ENCODE data around the gene TPM4. TPM values are rescaled to one million over a fixed set of nuclear protein-coding genes. Genes with fewer than 3 reads are reported as not detected.
A peak's percentile ranks its signal among the peaks of the same experiment; 100 is the strongest.

The TPM4 gene
- total RNA-seq, 2 experiments from 2014 or later: 592 to 611 TPM

DNA sequence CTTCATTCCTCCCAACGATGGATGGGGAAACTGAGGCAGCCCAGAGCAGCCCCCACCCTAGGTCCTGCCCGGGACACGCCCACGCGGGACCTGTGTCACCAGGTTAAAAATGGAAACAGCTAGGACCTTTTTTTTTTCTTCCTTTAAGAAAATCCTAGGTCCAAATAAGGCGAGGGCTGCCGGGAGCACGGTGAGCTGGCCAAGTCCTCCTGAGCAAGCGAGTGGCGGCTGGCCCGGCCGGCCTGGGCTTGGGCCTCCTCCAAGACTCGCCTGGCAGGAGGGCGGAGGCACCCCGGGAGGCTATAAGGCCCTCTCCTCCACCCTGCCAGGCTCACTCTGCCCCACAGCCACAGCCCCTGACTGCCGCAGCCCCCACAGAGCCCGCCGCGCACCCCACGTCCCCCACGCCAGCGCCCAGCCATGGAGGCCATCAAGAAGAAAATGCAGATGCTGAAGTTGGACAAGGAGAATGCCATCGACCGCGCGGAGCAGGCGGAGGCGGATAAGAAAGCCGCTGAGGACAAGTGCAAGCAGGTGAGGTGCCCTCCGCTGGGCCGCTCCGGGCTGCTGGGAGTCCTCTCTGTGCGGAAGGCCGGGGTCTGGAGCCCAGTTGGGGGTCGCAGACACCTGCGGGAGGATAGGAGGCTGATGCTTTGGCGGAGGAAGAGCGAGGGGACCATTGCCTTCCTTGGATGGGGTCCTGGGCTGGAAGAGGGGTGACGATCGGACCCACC is 8.9 kb upstream of the TPM4 start:
- no peak for DNase-seq
- Mint-ChIP-seq H3K4me1 (peaks cover 33% of the 10 kb centered on the region), H3K36me3 (ENCODE audit: low read depth) (peaks cover 2% of the 10 kb centered on the region), H3K27me3 (no peaks in the 10 kb centered on the region), H3K9me3 (peaks cover 5% of the 10 kb centered on the region), H3K4me3 (no peak overlapping the region), H3K27ac (no peak overlapping the region)
- ChIA-PET POLR2A (interaction anchor here (1.3 to 1.6 kb wide), 2 partner anchors 8 to 44 kb away, joined by 3 to 9 read pairs; partner anchors contain the start of genes RAB8A and TPM4), CTCF (interaction anchor here (0.6 to 2.3 kb wide), 4 partner anchors 8 to 44 kb away, joined by 3 to 11 read pairs (median 6); partner anchors contain the start of genes RAB8A and TPM4)

DNA sequence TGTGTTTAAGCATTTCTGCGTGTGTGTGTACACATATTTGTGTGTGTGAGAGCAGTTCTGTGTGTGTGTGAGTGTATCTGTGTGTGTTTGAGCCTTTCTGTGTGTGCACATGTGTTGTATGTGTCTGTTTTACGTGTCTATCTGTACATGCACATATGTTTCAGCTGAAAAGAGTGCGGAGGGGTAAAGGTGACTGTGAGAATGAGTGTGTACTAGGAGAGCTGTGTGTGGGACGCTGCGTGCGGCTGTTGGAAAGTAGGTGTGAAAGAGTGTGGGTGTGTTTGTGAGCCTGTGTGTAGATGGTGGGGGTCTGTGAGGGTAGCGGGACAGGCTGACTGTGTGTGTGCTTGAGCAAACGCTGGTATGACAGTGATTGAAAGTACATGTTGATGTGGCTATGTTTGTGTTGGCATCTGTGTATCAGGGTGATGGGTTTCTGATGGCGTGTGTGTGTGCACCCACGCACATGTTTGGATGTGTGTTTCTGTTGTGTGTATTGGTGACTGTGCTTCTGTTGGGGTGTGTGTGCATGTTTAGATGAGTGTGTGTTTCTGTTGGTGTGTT is 7.5 kb upstream of the TPM4 start:
- no peaks in the 10 kb centered on the region for H3K27me3 Mint-ChIP-seq
- no peak overlapping the region for H3K4me3 Mint-ChIP-seq
- ChIA-PET POLR2A (no interaction called here), CTCF (no interaction called here)
- no peak overlapping the region for H3K27ac Mint-ChIP-seq
- H3K4me1 Mint-ChIP-seq: peaks cover 37% of the 10 kb centered on the region
- no peaks in the 10 kb centered on the region for H3K36me3 Mint-ChIP-seq (ENCODE audit: low read depth)
- DNase-seq: no peak
- H3K9me3 Mint-ChIP-seq: no peaks in the 10 kb centered on the region

DNA sequence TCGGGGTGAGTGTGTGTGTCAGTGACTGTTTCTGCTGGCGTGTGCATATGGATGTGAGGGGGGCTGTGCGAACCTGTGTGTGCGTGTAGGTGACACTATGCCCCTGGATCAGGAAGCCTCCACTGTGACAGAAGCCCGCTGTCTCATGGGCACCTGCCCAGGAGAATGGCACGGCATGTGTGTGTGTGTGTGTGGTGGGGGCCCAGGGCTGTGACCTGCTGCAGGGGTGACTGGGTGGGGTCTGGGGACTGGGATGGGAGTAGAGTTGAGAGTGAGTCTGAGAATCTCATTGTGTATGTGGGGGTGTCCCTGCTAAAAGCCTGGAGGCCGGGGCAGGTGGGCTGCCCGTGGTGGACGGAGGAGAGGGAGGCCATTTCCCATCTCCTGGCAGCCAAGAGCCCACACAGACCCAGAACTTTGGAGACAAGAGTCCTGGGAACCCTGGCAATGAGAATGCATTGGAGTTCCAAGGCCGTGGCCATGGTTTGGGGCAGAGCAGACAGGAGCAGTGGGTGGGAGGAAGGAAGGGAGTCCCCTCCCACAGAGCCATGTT is 6.4 kb upstream of the TPM4 start:
- H3K9me3 Mint-ChIP-seq: no peaks in the 10 kb centered on the region
- no peak overlapping the region for H3K27ac Mint-ChIP-seq
- H3K36me3 Mint-ChIP-seq (ENCODE audit: low read depth): no peaks in the 10 kb centered on the region
- no peak for DNase-seq
- H3K4me3 Mint-ChIP-seq: no peak overlapping the region
- POLR2A ChIA-PET: interaction anchor here (0.8 to 10.5 kb wide), 17 partner anchors 18 to 1548 kb away, joined by 3 to 322 read pairs (median 5); partner anchors contain the start of genes AP1M1, FAM32A, HSH2D and RAB8A
- CTCF ChIA-PET: interaction anchor here (0.6 to 3.2 kb wide), 15 partner anchors 7 to 440 kb away, joined by 3 to 26 read pairs (median 4); partner anchors contain the start of genes FAM32A and HSH2D
- H3K4me1 Mint-ChIP-seq: peaks cover 47% of the 10 kb centered on the region
- no peaks in the 10 kb centered on the region for H3K27me3 Mint-ChIP-seq

DNA sequence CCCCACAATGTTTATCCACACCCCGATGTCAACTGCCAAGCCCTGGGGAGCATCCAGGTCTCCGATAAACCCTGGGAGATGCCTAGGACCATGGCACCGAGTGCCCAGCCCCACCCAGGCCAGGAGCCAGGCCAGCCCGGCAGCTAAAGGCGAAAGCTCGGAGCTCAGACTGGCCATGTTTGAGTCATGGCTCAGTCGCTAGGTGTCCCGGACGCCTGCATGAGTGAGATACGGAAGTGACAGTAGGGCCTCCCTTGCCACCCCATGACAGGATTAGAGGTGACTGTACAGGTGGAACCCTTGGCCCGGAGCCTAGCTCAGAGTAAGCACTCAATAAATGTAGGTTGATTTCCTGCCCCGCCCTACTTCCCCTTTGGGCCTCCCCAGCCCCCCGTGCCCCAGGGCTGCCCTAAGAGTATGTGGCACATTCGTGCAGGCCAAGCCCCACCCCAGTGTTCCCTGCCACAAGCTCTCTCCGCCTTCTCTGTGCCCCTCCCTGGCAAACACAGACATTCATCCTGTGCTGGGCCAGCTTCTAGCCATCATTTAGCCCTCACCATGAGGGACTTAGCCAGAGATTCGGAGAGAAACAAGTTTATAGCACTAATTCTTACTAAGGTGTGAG is 5.8 kb upstream of the TPM4 start:
- ChIA-PET CTCF (interaction anchor here (0.6 to 3.2 kb wide), 17 partner anchors 8 to 441 kb away, joined by 3 to 26 read pairs (median 4); partner anchors contain the start of genes FAM32A and HSH2D), POLR2A (interaction anchor here (0.7 to 10.5 kb wide), 23 partner anchors 7 to 1548 kb away, joined by 3 to 322 read pairs (median 4); partner anchors contain the start of genes AP1M1, FAM32A, HSH2D and RAB8A)
- Mint-ChIP-seq H3K4me3 (no peak overlapping the region), H3K36me3 (ENCODE audit: low read depth) (peaks cover 5% of the 10 kb centered on the region), H3K9me3 (no peaks in the 10 kb centered on the region), H3K4me1 (peaks cover 53% of the 10 kb centered on the region), H3K27ac (no peak overlapping the region), H3K27me3 (no peaks in the 10 kb centered on the region)
- peak; percentile 90 for DNase-seq

DNA sequence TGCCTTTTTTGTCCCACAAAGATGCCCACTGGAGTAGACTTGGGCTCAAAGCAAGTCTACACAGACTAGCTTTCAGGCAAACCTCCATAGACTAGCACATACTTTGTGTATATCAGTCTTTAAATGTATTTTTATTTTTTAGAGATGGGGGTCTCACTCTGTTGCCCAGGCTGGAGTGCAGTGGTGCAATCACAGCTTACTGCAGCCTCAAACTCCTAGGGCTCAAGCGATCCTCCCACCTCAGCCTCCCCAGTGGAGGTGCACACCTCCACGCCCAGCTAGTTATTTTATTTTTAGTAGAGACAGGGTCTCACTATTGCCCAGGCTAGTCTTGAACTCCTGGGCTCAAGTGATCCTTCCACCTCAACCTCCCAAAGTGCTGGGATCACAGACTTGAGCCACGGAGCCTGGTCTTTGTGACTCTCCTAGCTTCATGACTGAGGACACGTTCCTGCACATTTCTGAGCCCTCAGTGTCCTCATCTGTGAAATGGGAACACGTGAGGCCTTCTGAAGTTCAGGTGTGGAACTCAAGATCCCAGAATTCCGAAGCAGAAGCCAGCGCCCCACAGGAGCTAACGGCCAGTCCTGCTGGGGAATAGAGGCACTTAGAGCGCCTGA is 5.1 kb upstream of the TPM4 start:
- H3K36me3 Mint-ChIP-seq (ENCODE audit: low read depth): peaks cover 10% of the 10 kb centered on the region
- no peak overlapping the region for H3K4me3 Mint-ChIP-seq
- no peaks in the 10 kb centered on the region for H3K9me3 Mint-ChIP-seq
- ChIA-PET POLR2A (interaction anchor here (0.7 to 10.5 kb wide), 19 partner anchors 8 to 298 kb away, joined by 3 to 322 read pairs (median 4); partner anchors contain the start of genes AP1M1, FAM32A, HSH2D and RAB8A), CTCF (interaction anchor here (0.6 to 3.2 kb wide), 15 partner anchors 8 to 441 kb away, joined by 3 to 26 read pairs (median 5); partner anchors contain the start of genes FAM32A and HSH2D)
- H3K4me1 Mint-ChIP-seq: peaks cover 55% of the 10 kb centered on the region
- H3K27me3 Mint-ChIP-seq: no peaks in the 10 kb centered on the region
- DNase-seq: no peak
- no peak overlapping the region for H3K27ac Mint-ChIP-seq

DNA sequence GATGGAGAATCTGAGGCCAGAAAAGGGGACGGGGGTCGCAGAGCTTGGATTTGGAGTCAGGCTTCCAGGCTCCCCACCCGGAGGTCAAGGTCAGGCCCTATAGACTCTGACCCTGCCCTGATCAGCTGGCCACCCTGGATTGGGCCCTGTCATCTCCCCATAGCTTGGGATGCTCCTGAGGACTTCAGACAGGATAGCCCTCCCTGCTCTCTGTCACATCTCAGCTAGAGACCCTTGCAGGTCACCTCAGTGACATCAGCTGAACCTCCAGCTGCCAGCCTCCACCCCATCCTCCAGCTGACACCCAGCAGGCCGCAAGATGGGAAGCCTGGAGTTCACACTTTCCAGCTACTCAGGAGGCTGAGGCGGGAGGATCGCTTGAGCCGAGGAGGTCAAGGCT is 2.8 kb upstream of the TPM4 start:
- H3K4me3 Mint-ChIP-seq: no peak overlapping the region
- peak overlapping the region; percentile 83 for H3K27ac Mint-ChIP-seq
- ChIA-PET CTCF (interaction anchor here (0.7 to 2.1 kb wide), 8 partner anchors 10 to 112 kb away, joined by 3 to 8 read pairs (median 3); partner anchors contain the start of gene FAM32A), POLR2A (interaction anchor here (0.8 to 10.5 kb wide), 8 partner anchors 10 to 255 kb away, joined by 3 to 322 read pairs (median 5); partner anchors contain the start of genes FAM32A, HSH2D and KLF2)
- H3K27me3 Mint-ChIP-seq: no peaks in the 10 kb centered on the region
- no peaks in the 10 kb centered on the region for H3K9me3 Mint-ChIP-seq
- DNase-seq: no peak
- H3K4me1 Mint-ChIP-seq: peaks cover 47% of the 10 kb centered on the region
- H3K36me3 Mint-ChIP-seq (ENCODE audit: low read depth): peaks cover 27% of the 10 kb centered on the region

DNA sequence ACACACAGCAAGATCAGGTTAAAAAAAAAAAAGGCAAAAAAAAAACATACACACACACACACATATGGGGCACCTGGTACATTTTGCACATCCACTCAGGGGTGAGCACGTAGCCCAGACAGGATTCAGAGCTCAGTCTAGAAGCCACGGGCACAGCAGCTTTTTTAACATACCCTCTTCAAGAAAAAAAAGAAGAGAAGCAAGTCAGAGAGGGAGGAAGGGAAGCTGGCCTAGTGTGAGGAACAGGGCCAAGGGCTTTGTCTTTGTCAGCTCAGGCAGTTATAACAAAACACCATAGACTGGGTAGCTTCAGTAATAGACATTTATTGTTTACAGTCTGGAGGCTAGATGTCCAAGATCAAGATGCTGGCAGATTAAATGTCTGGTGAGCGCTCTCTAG is 2.3 kb upstream of the TPM4 start:
- POLR2A ChIA-PET: interaction anchor here (0.8 to 10.5 kb wide), 8 partner anchors 11 to 255 kb away, joined by 3 to 322 read pairs (median 4); partner anchors contain the start of genes FAM32A, HSH2D and KLF2
- H3K4me3 Mint-ChIP-seq: no peak overlapping the region
- peaks cover 32% of the 10 kb centered on the region for H3K36me3 Mint-ChIP-seq (ENCODE audit: low read depth)
- no peaks in the 10 kb centered on the region for H3K9me3 Mint-ChIP-seq
- CTCF ChIA-PET: interaction anchor here (0.7 to 2.1 kb wide), 8 partner anchors 11 to 111 kb away, joined by 3 to 8 read pairs (median 4); partner anchors contain the start of gene FAM32A
- peaks cover 48% of the 10 kb centered on the region for H3K4me1 Mint-ChIP-seq
- peak overlapping the region; percentile 83 for H3K27ac Mint-ChIP-seq
- no peak for DNase-seq
- no peaks in the 10 kb centered on the region for H3K27me3 Mint-ChIP-seq

DNA sequence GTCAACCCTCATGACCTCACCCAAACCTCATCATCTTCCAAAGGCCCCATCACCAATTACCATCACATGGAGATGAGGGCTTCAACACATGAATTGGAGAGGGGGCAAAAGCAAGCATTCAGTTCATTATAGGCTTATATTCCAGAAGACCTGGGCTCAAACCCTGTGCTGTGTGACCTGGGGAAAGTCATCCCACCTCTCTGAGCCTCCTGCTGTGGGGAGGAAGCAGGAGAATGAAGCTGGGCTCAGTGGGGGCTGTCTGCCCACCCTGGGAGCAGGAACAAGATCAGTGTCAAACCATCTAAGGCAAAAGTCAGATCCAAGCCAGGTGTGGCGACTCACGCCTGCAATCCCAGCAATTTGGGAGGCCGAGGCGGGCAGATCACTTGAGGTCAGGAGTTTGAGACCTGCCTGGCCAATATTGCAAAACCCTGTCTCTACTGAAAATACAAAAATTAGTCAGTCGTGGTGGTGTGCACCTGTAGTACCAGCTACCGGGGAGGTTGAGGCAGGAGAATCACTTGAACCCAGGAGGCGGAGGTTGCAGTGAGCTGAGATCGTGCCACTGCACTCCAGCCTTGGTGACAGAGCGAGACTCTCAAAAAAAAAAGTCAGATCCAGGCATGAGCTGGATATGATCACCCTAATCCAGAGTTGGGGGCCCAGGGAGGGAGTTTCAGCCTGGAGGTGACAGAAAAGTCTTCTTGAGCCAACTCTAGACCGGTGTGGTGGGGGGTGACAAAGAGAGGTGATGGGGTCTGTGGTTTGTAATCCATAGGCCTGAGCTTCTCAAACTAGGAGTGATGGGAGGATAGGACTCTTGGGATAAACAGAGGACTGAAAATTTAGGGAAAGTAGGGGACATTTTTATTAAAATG is 1.6 kb upstream of the TPM4 start:
- POLR2A ChIA-PET: interaction anchor here (1.1 to 10.5 kb wide), 11 partner anchors 8 to 297 kb away, joined by 4 to 322 read pairs (median 9); partner anchors contain the start of genes FAM32A, HSH2D, KLF2 and RAB8A

DNA sequence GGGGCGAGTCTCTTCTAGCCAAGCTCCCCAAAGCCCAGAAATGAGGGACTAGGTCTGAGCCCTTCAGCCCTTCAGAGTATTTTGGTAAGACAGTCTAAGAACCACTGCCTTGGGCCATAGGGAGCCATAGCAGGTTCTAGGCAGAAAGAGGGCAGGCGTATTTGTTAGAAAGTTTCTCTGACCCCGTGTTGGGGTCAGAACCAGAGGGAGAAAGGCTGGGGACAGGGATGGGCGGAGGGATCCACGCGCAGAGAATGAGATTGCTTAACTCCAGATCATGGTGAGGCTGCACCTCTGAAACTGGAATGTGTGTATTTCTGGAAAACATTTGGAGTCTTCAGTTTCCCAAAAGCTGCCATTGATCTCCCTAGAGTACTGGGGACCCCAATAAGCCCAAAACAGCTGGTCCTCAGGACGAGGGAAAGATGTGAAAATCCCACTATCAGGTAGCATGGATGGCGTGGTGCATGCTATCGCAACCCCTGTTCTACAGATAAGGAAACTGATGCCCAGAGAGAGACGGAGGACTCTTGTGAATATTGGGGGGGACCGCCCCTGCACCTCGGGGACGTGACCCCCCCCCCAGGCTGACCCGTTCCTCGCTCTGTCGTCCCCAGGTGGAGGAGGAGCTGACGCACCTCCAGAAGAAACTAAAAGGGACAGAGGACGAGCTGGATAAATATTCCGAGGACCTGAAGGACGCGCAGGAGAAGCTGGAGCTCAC is 703 bp upstream of the TPM4 start:
- peak overlapping the region; percentile 83 for H3K27ac Mint-ChIP-seq
- peak overlapping the region; percentile 82 for H3K4me3 Mint-ChIP-seq
- H3K27me3 Mint-ChIP-seq: no peaks in the 10 kb centered on the region
- no peak for DNase-seq
- CTCF ChIA-PET: interaction anchor here (0.6 to 4.1 kb wide), 9 partner anchors 8 to 129 kb away, joined by 3 to 25 read pairs (median 3); no protein-coding TSS in a partner anchor
- POLR2A ChIA-PET: interaction anchor here (0.7 to 10.5 kb wide), 21 partner anchors 9 to 696 kb away, joined by 3 to 322 read pairs (median 9); partner anchors contain the start of genes AP1M1, FAM32A, HSH2D and KLF2
- peaks cover 46% of the 10 kb centered on the region for H3K36me3 Mint-ChIP-seq (ENCODE audit: low read depth)
- H3K9me3 Mint-ChIP-seq: no peaks in the 10 kb centered on the region
- peaks cover 61% of the 10 kb centered on the region for H3K4me1 Mint-ChIP-seq

More for the DNA sequence above, 1.6 kb upstream of the TPM4 start:
- Mint-ChIP-seq H3K4me3 (peak overlapping the region; percentile 82), H3K27ac (peak overlapping the region; percentile 83), H3K9me3 (no peaks in the 10 kb centered on the region), H3K4me1 (peaks cover 53% of the 10 kb centered on the region), H3K36me3 (ENCODE audit: low read depth) (peaks cover 38% of the 10 kb centered on the region), H3K27me3 (no peaks in the 10 kb centered on the region)
- no peak for DNase-seq
- CTCF ChIA-PET: interaction anchor here (1.1 to 4.1 kb wide), 8 partner anchors 10 to 108 kb away, joined by 3 to 25 read pairs (median 6); no protein-coding TSS in a partner anchor

DNA sequence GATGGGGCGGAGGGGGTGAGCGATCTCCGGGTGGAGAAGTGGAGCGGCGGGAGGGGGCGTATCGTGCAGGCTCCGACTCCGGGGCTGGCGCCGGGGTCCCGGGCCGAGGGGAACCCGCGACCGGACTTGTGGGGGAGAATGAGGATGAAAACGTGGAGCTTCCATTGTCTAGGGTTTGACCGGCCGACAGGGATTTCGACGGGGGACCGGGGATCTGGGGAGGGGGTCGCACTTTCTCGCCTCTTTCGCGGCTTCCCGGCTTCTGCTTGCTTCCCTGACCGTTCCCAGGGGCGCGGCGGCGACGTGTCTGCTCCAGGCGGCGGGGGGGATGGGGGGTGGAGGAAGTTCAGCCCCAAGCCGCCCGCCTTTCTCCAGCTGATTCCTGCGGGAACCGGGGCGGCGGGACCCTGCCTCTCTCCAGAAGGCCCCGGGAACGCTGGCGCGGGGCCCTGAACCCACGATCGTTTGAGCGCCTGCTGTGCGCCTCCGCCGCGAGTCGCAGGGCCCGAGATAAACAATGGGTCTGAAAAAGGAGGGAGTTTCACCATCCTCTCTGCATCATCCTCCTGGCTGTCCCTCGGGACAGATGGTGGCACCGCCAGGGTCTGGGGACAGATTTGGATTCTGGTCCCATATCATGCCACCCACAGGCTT is 790 bp downstream of the TPM4 start:
- Mint-ChIP-seq H3K27ac (peak overlapping the region; percentile 98), H3K4me1 (peaks cover 65% of the 10 kb centered on the region), H3K9me3 (no peaks in the 10 kb centered on the region), H3K36me3 (ENCODE audit: low read depth) (peaks cover 61% of the 10 kb centered on the region), H3K27me3 (no peaks in the 10 kb centered on the region), H3K4me3 (peak overlapping the region; percentile 82)
- no peak for DNase-seq
- ChIA-PET POLR2A (interaction anchor here (0.5 to 10.5 kb wide), 22 partner anchors 11 to 306 kb away, joined by 3 to 322 read pairs (median 8); partner anchors contain the start of genes AP1M1, FAM32A, HSH2D and KLF2), CTCF (interaction anchor here (0.6 to 4.1 kb wide), 6 partner anchors 8 to 108 kb away, joined by 3 to 25 read pairs (median 4); partner anchors contain the start of gene FAM32A)

Measured in activated CD4-positive, alpha-beta memory T cell treated with anti-CD3 and anti-CD28 coated beads, Interleukin-2, amount 10 ng/mL, durations not matched to agents 7 days and 5 days (primary cell).